Amniotic stem cell (primary cell): Measurements from ENCODE around the gene FAM110A.
"Not testable (repeated sequence)": the region's sequence is repeated elsewhere in the genome, so short reads cannot be mapped to it uniquely, and the experiment has no call there.

Source experiments
- DNase-seq: peaks from one replicate; lab custom pipeline; 2025; lab: John Stamatoyannopoulos, UW

Gene FAM110A

DNA sequence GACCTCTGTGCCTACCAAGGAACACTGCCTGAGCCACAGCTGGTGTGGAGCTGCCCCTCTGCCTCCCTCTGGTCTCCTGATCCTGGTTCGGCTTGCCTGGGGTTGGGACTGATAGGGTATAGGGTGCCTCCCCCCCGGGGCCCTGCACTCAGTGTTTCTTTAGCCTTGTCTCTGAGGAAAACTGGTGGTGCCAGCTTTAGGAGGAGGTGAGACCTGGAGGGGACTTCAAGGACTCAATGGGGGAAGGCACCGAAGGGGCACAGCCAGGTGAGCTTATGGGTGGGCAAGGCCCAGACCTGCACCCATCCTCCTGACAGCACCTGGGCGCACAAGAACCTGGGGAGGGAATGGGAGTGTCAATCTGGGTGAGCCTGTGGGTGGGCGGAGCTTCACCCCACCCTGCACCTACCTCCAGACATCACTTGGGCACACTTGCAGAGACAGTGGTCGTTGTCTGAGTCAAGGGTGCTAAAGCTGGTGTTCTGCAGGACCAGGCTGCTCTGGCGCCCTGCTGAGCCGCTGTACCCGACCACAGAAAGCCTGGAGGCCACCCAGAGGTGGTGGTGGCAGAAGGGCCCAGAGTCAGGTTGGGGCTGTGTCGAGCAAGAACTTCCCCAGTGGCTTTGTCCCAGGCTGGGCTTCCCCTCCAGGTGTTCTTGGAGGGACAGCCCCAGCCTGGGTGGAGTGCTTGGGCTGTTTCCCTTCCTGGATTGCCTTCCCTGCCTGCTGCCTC lies 40.5 kb downstream of the FAM110A start:
- no peak for DNase-seq

DNA sequence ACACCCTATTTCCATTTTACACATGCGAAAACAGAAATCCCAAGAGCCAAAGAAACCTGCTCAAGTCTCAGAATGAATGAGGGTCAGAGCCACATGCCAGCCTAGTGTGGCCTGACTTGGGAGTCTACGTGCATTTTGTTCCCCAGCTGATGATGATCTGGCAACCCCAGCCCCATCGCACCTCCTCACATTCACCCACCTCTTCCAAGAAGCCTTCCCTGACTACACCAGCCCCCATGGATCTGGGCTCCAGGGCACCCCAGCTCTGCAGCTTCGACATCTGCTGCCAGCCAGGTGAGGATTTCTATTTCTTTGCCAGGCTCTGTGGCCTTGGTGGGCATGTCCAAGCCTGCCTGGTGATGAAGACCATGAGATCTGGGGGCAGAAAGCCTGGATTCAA lies 41.6 kb downstream of the FAM110A start:
- DNase-seq = no peak

- DNase-seq = no peak
Observed at GRCh38 chr20:877814-878213, 44.3 kb downstream of the FAM110A start.

- no peak for DNase-seq
Observed at GRCh38 chr20:878511-879307, 45.2 kb downstream of the FAM110A start.

- no peak for DNase-seq
Observed at GRCh38 chr20:879626-880025, 46.1 kb downstream of the FAM110A start.

- DNase-seq = no peak
Observed at GRCh38 chr20:881051-881782, 47.7 kb downstream of the FAM110A start.

DNA sequence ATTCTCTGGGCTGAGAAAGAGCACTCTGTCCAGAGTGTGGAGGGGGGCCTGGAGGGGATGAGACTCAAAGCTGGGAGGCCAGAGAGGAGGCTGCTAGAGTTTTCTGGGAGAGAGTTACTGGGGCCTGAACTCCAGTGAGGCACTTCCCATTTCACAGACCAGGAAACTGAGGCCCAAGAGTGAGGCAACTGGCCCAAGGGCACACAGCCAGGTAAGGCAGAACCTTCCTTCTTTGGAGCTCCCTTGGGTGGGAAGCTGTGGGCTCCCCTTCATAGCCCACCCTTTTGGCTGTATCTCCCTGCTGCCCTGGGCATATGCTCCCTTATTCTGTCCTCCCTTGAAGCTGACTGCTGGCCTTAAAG lies 48.2 kb downstream of the FAM110A start:
- DNase-seq = no peak

DNA sequence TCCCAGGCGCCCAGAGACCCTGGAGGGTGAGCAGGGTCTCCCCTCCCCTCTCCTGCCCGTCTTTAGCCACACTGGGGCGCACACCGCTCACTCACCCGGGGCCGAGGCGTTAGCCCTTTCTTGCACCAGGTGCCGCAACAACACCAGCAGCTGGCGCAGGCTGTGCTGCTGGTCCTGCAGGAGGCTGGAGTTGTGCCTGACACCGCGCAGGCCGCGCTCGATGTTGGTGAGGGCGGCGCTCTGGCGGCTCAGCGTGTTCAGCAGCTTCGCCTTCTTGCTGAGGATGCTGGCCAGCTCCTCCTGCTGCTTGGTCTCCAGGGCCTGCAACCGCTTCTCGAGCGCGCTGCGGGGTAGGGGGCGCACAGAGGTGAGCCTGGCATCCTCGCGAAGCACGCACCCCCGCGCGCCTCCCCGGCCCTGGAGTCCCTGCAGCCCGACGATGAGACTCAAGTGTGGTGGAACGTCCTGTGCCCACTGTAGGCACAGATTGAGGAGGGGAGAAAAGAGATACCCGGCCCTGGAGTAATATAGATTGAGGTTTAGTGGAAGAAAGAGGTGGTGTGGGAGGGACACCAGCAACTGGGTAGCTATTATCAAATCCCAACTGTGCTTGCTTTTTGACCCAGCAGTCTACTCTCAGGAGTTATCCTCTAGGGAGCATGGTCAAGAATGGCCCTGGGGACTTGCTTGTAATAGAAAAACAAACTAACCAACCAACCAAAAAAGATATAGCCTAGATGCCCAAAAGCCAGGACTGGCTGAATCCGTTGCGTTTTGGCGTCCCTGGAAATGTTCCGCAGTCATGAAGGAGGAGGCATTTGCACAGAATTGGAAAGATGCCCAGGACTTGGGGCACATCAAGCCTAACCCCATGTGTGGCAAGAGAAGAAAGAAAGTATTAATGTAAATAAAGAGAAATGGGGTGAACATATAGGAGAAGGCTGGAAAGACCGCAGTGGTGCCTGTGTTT lies 51.8 kb downstream of the FAM110A start:
- no peak for DNase-seq

GRCh38 chr20:887137-887536 lies 53.6 kb downstream of the FAM110A start:
- DNase-seq = no peak

DNA sequence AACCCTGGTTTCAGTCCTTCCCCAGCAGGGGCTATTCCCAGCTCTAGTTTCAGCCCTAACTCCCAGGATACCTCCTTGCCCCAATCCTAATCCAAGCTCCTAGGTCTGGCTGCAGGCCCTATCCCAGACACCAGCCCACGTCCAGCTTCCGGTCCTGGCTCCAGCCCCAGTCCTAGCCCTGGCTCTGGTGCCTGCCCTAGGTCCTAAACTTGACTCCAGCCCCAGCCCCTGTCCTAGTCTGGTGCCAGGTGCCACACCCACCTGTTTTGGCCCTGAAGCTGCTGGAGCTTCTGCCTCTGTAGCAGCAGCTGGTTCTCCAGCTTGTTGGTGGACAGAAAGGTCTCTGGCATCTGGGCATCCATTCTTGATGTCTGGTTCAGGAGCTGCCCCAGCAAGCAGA lies 54.5 kb downstream of the FAM110A start:
- no peak for DNase-seq

DNA sequence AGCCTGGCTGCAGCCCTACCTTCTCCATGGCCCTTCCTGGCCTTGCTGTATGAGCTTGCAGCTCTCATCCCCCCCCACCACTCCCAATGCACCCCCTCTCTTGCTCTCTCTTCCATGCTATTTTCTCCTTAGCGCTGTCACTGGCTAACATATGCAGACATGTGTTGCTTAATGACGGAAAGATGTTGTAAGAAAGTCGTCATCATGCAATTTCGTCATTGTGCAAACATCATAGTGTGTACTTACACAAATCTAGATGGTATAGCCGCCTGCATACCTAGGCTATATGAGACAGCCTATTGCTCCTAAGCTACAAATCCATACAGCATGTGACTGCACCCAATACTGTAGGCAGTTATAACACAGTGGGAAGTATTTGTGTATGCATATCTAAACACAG lies 55.6 kb downstream of the FAM110A start:
- no peak for DNase-seq

GRCh38 chr20:889932-890463 lies 56.5 kb downstream of the FAM110A start:
- no peak for DNase-seq

- no peak for DNase-seq
Observed at GRCh38 chr20:890666-891057, 57.1 kb downstream of the FAM110A start.

- no peak for DNase-seq
Observed at GRCh38 chr20:891058-891705, 57.7 kb downstream of the FAM110A start.

DNA sequence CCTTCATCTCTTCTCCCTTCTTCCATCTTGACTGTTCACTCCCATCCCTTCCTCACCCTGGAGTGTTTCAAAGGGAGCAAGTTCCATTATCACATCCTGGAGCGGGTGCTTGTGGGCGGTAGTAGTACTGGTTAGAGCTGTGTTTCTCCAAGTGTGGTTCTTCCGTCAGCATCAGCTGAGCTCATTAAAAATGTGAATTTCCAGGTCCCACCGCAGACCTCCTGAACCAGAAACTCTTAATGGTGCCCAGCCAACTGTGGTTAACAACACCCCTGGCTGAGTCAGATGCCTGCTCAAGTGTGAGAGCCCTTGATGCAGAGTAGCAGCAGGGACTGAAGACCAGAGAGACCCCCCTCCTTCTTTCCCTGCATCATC lies 58.2 kb downstream of the FAM110A start:
- DNase-seq = no peak

DNA sequence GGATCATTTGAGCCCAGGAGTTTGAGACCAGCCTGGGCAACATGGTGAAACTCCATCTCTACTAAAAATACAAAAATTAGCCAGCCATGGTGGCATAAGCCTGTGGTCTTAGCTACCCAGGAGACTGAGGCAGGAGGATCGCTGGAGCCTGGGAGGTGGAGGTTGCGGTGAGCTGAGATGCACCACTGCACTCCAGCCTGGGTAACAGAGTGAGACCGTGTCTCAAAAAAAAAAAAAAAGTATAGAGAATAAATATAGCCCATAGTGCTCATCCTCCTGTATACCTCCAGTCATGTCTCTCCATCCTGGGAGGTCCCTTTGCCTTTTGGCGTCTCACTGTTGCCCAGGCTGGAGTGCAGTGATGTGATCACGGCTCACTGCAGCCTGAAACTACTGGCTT lies 58.9 kb downstream of the FAM110A start:
- DNase-seq = not testable (repeated sequence)
